HEK293 (cell line): ENCODE results near the gene ARHGAP4.

Experiments
- ATF2 ChIP-seq: fragments of 450-650 bp; formaldehyde crosslinking; IDR thresholded peaks from 2 replicates; pipeline ENCODE4 v1.5.1; 2016; ENCODE audit warnings: missing biosample characterization, missing genetic modification characterization, low read depth
- EGR2 ChIP-seq: fragments of 450-650 bp; formaldehyde crosslinking; IDR thresholded peaks from 2 replicates; pipeline ENCODE4 v1.5.1; 2016; ENCODE audit warnings: low read depth, missing biosample characterization, missing genetic modification characterization
- GLI2 ChIP-seq: fragments of 450-650 bp; formaldehyde crosslinking; IDR thresholded peaks from 2 replicates; pipeline ENCODE4; 2017; ENCODE audit warnings: missing biosample characterization, missing genetic modification characterization, low read depth, borderline replicate concordance
- GLIS1 ChIP-seq: fragments of 450-650 bp; formaldehyde crosslinking; IDR thresholded peaks from 2 replicates; pipeline ENCODE4 v1.5.1; 2016; ENCODE audit warnings: missing biosample characterization, missing genetic modification characterization
- KLF7 ChIP-seq: fragments of 450-650 bp; formaldehyde crosslinking; IDR thresholded peaks from 2 replicates; pipeline ENCODE4 v1.5.1; 2016; ENCODE audit warnings: missing biosample characterization, missing genetic modification characterization, borderline replicate concordance
- KLF9 ChIP-seq: fragments of 450-650 bp; formaldehyde crosslinking; IDR thresholded peaks from 2 replicates; pipeline ENCODE4 v1.5.1; 2016; ENCODE audit warnings: missing biosample characterization, missing genetic modification characterization, low read depth
- MEIS1 ChIP-seq: sonication (generic); formaldehyde crosslinking; IDR thresholded peaks from 2 replicates; pipeline ENCODE4 v1.8.1; 2022; ENCODE audit warnings: missing genetic modification reagents, mild to moderate bottlenecking, borderline replicate concordance
- PATZ1 ChIP-seq: fragments of 450-650 bp; formaldehyde crosslinking; IDR thresholded peaks from 2 replicates; pipeline ENCODE4 v1.5.1; 2016; ENCODE audit warnings: missing biosample characterization, missing genetic modification characterization
- PRDM2 ChIP-seq: fragments of 450-650 bp; formaldehyde crosslinking; IDR thresholded peaks from 2 replicates; pipeline ENCODE4 v1.5.1; 2016; ENCODE audit warnings: missing biosample characterization, missing genetic modification characterization, borderline replicate concordance
- SETDB1 ChIP-seq: IDR thresholded peaks from one replicate; pipeline ENCODE4 v1.6.1; 2017; ENCODE audit warnings: mild to moderate bottlenecking, low read length, moderate library complexity, mixed read lengths; ENCODE audit not compliant: insufficient read length
- SP3 ChIP-seq: fragments of 450-650 bp; formaldehyde crosslinking; IDR thresholded peaks from 2 replicates; pipeline ENCODE4 v1.5.1; 2016; ENCODE audit warnings: missing biosample characterization, missing genetic modification characterization
- TRIM28 ChIP-seq: IDR thresholded peaks from 2 replicates; pipeline ENCODE4 v1.6.1; 2011; ENCODE audit warnings: low read length, control low read depth, borderline replicate concordance
- ZBTB7A ChIP-seq: fragments of 450-650 bp; formaldehyde crosslinking; IDR thresholded peaks from 2 replicates; pipeline ENCODE4 v1.5.1; 2016; ENCODE audit warnings: low read depth, missing biosample characterization, missing genetic modification characterization
- ZNF133 ChIP-seq: fragments of 450-650 bp; formaldehyde crosslinking; IDR thresholded peaks from 2 replicates; pipeline ENCODE4 v1.5.1; 2016; ENCODE audit warnings: missing biosample characterization, missing genetic modification characterization
- ZNF140 ChIP-seq: fragments of 450-650 bp; formaldehyde crosslinking; IDR thresholded peaks from 2 replicates; pipeline ENCODE4 v1.5.1; 2016; ENCODE audit warnings: missing biosample characterization, missing genetic modification characterization
- ZNF155 ChIP-seq: fragments of 450-650 bp; formaldehyde crosslinking; IDR thresholded peaks from 2 replicates; pipeline ENCODE4 v1.5.1; 2016; ENCODE audit warnings: missing biosample characterization, missing genetic modification characterization
- ZNF175 ChIP-seq: fragments of 450-650 bp; formaldehyde crosslinking; IDR thresholded peaks from 2 replicates; pipeline ENCODE4 v1.5.1; 2016; ENCODE audit warnings: missing biosample characterization, missing genetic modification characterization
- ZNF37A ChIP-seq: fragments of 450-650 bp; IDR thresholded peaks from 2 replicates; pipeline ENCODE4 v1.5.1; 2018; ENCODE audit warnings: missing biosample characterization, missing genetic modification characterization
- ZNF423 ChIP-seq: fragments of 450-650 bp; formaldehyde crosslinking; IDR thresholded peaks from 2 replicates; pipeline ENCODE4 v1.5.1; 2016; ENCODE audit warnings: missing biosample characterization, missing genetic modification characterization
- ZNF473 ChIP-seq: fragments of 450-650 bp; formaldehyde crosslinking; IDR thresholded peaks from 2 replicates; pipeline ENCODE4 v1.5.1; 2017; ENCODE audit warnings: missing biosample characterization, missing genetic modification characterization
- ZNF548 ChIP-seq: fragments of 450-650 bp; formaldehyde crosslinking; IDR thresholded peaks from 2 replicates; pipeline ENCODE4 v1.5.1; 2016; ENCODE audit warnings: missing biosample characterization, missing genetic modification characterization
- ZNF555 ChIP-seq: fragments of 450-650 bp; formaldehyde crosslinking; conservative IDR thresholded peaks from 2 replicates; pipeline ENCODE4 v1.5.1; 2017; ENCODE audit warnings: missing biosample characterization, mild to moderate bottlenecking, missing genetic modification characterization, inconsistent platforms
- ZNF623 ChIP-seq: fragments of 450-650 bp; formaldehyde crosslinking; IDR thresholded peaks from 2 replicates; pipeline ENCODE4 v1.5.1; 2016; ENCODE audit warnings: missing biosample characterization, missing genetic modification characterization
- ZNF645 ChIP-seq: fragments of 450-650 bp; formaldehyde crosslinking; IDR thresholded peaks from 2 replicates; pipeline ENCODE4; 2016; ENCODE audit warnings: missing biosample characterization, missing genetic modification characterization
- TF ChIP-seq, protein P1 (sequence below): fragments of 450-650 bp; formaldehyde crosslinking; IDR thresholded peaks from 2 replicates; pipeline ENCODE4 v1.5.1; 2016; ENCODE audit warnings: missing biosample characterization, missing genetic modification characterization
- TF ChIP-seq, protein P2 (sequence below): fragments of 450-650 bp; formaldehyde crosslinking; IDR thresholded peaks from 2 replicates; pipeline ENCODE4 v1.5.1; 2016; ENCODE audit warnings: missing biosample characterization, missing genetic modification characterization

Gene ARHGAP4

GRCh38 chrX:153937056-153937455 lies 11.0 kb upstream of the ARHGAP4 start (continued):
- TF ChIP-seq, protein P1, sequence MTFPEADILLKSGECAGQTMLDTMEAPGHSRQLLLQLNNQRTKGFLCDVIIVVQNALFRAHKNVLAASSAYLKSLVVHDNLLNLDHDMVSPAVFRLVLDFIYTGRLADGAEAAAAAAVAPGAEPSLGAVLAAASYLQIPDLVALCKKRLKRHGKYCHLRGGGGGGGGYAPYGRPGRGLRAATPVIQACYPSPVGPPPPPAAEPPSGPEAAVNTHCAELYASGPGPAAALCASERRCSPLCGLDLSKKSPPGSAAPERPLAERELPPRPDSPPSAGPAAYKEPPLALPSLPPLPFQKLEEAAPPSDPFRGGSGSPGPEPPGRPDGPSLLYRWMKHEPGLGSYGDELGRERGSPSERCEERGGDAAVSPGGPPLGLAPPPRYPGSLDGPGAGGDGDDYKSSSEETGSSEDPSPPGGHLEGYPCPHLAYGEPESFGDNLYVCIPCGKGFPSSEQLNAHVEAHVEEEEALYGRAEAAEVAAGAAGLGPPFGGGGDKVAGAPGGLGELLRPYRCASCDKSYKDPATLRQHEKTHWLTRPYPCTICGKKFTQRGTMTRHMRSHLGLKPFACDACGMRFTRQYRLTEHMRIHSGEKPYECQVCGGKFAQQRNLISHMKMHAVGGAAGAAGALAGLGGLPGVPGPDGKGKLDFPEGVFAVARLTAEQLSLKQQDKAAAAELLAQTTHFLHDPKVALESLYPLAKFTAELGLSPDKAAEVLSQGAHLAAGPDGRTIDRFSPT (tag by site-specific recombination) = no peak
- TF ChIP-seq ZNF140 (tag by site-specific recombination) = peak; percentile 95
- no peak for TF ChIP-seq ZNF548 (tag by site-specific recombination)
- no peak for TF ChIP-seq ZNF423 (tag by site-specific recombination)
- TF ChIP-seq ZNF133 (tag by site-specific recombination) = no peak
- no peak for TF ChIP-seq EGR2
- no peak for TF ChIP-seq TRIM28
- peak; percentile 71; the same call in 1 of the 2 replicates for TF ChIP-seq GLI2
- no peak for TF ChIP-seq ATF2 (tag by site-specific recombination)
- TF ChIP-seq ZNF555 (tag by site-specific recombination) = no peak; the same call in none of the 2 replicates
- TF ChIP-seq SETDB1 = no peak
- TF ChIP-seq ZNF645 (tag by site-specific recombination) = no peak
- no peak for TF ChIP-seq ZBTB7A (tag by site-specific recombination)
- TF ChIP-seq ZNF623 (tag by site-specific recombination) = peak; percentile 86
- TF ChIP-seq ZNF473 (tag by site-specific recombination) = no peak
- 0 out of 2 replicates have a peak, but pooled peaks have one; percentile 47 for TF ChIP-seq ZNF155 (tag by site-specific recombination)
- TF ChIP-seq, protein P2, sequence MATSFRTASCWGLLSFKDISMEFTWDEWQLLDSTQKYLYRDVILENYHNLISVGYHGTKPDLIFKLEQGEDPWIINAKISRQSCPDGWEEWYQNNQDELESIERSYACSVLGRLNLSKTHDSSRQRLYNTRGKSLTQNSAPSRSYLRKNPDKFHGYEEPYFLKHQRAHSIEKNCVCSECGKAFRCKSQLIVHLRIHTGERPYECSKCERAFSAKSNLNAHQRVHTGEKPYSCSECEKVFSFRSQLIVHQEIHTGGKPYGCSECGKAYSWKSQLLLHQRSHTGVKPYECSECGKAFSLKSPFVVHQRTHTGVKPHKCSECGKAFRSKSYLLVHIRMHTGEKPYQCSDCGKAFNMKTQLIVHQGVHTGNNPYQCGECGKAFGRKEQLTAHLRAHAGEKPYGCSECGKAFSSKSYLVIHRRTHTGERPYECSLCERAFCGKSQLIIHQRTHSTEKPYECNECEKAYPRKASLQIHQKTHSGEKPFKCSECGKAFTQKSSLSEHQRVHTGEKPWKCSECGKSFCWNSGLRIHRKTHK (tag by site-specific recombination) = no peak
- TF ChIP-seq ZNF37A (tag by site-specific recombination) = no peak
- no peak for TF ChIP-seq ZNF175 (tag by site-specific recombination)
- no peak for TF ChIP-seq MEIS1 (CRISPR knock-in tag)
- peak; percentile 58; the same call in 1 of the 2 replicates for TF ChIP-seq KLF7
- TF ChIP-seq PRDM2 = no peak
- TF ChIP-seq GLIS1 = no peak
- TF ChIP-seq KLF9 (tag by site-specific recombination) = no peak
- no peak for TF ChIP-seq SP3 (tag by site-specific recombination)
- no peak for TF ChIP-seq PATZ1 (tag by site-specific recombination)
